B cell (primary cell): ENCODE results near the gene NKX2-3. TPM values are rescaled to one million over a fixed set of nuclear protein-coding genes. Genes with fewer than 3 reads are reported as not detected.
A peak's percentile ranks its signal among the peaks of the same experiment; 100 is the strongest.

Source experiments
- ATAC-seq: fragments of 200-7000 bp; cut with Tn5 transposase; one replicate; pipeline ENCODE4 v1.10.0; 2021; ENCODE audit warnings: low read depth, mild to moderate bottlenecking, moderate number of reproducible peaks, moderate library complexity
- CTCF ChIA-PET: fragments of 350-600 bp; sonication (Branson Sonifier 250); formaldehyde crosslinking; loops from one replicate; lab custom pipeline; 2021; ENCODE audit warnings: antibody characterized with exemption, inconsistent platforms; lab: Charles Lee
- POLR2A ChIA-PET: fragments of 350-600 bp; sonication (Branson Sonifier 250); formaldehyde crosslinking; loops from one replicate; lab custom pipeline; 2021; ENCODE audit warnings: antibody characterized with exemption; lab: Charles Lee
- DNase-seq: peaks from one replicate; pipeline ENCODE4 v3.0.0; 2013
- H2AFZ ChIP-seq: 2 replicates; pipeline ENCODE4 v1.6.1; 2012; ENCODE audit warnings: mild to moderate bottlenecking, low read depth, low read length; ENCODE audit not compliant: insufficient read depth, poor library complexity, severe bottlenecking
- H3K27ac ChIP-seq, 2 donors: 1 replicate in 1 of 2; 2 replicates in 1 of 2; pipeline ENCODE4 v1.5.1; 2012 to 2013; ENCODE audit warnings: low read length in 2 of 2, mild to moderate bottlenecking in 2 of 2, moderate library complexity in 1 of 2
- H3K27me3 ChIP-seq, 4 experiments: fragments of 200-600 bp in 1 of 4; sonication (generic) in 1 of 4; replicated peaks in 1 of 4; 1 replicate in 2 of 4; 2 replicates in 2 of 4; pipeline versions ENCODE4 v1.6.1 to v1.7.0; 2013 to 2016; ENCODE audit warnings: low read length in 3 of 4, mild to moderate bottlenecking in 2 of 4, mixed read lengths in 1 of 4, moderate library complexity in 1 of 4; ENCODE audit not compliant: insufficient read depth in 4 of 4, control insufficient read depth in 3 of 4; ENCODE audit errors: control extremely low read depth in 1 of 4
- H3K36me3 ChIP-seq, 2 experiments: replicated peaks in 1 of 2; 1 replicate in 1 of 2; 2 replicates in 1 of 2; pipeline versions ENCODE4 v1.6.1 to v1.7.1; 2013; ENCODE audit warnings: low read length in 1 of 2; ENCODE audit not compliant: insufficient read depth in 2 of 2, control insufficient read depth in 1 of 2; ENCODE audit errors: control extremely low read depth in 1 of 2, extremely low read depth in 1 of 2
- H3K4me1 ChIP-seq, 2 donors: fragments of 200-600 bp in 1 of 2; sonication (generic) in 1 of 2; 1 replicate in 1 of 2; 2 replicates in 1 of 2; pipeline versions ENCODE4 v1.5.1 to v1.6.1; 2013 to 2017; ENCODE audit warnings: low read length in 2 of 2; ENCODE audit not compliant: control insufficient read depth in 2 of 2, insufficient read depth in 2 of 2
- H3K4me2 ChIP-seq: replicated peaks from 2 replicates; pipeline ENCODE3; 2012; ENCODE audit warnings: mild to moderate bottlenecking, low read depth, low read length; ENCODE audit not compliant: poor library complexity, severe bottlenecking
- H3K4me3 ChIP-seq, 5 experiments: fragments of 200-600 bp in 1 of 5; sonication (generic) in 1 of 5; 1 replicate in 3 of 5; 2 replicates in 2 of 5; pipeline versions ENCODE4 v1.5.1 to v1.7.0; 2011 to 2016; ENCODE audit warnings: low read length in 4 of 5, mild to moderate bottlenecking in 4 of 5, low read depth in 2 of 5, control low read depth in 1 of 5, moderate library complexity in 1 of 5; ENCODE audit not compliant: insufficient read depth in 1 of 5; ENCODE audit errors: control extremely low read depth in 1 of 5, extremely low read depth in 1 of 5
- H3K79me2 ChIP-seq: fragments of 200-600 bp; sonication (generic); one replicate; pipeline ENCODE4 v1.6.0; 2016; ENCODE audit warnings: low read length; ENCODE audit not compliant: control insufficient read depth, insufficient read depth
- H3K9ac ChIP-seq: fragments of 200-600 bp; sonication (generic); 2 replicates; pipeline ENCODE4 v1.6.1; 2017; ENCODE audit warnings: mild to moderate bottlenecking, low read length, moderate library complexity
- H3K9me3 ChIP-seq, 3 donors: one replicate each; pipeline versions ENCODE4 v1.6.1 to v1.7.1; 2013; ENCODE audit warnings: low read length in 2 of 3; ENCODE audit not compliant: control insufficient read depth in 2 of 3, insufficient read depth in 1 of 3; ENCODE audit errors: control extremely low read depth in 1 of 3
- H4K20me1 ChIP-seq: 2 replicates; pipeline ENCODE4 v1.6.0; 2012; ENCODE audit warnings: mild to moderate bottlenecking, low read length; ENCODE audit not compliant: insufficient read depth, control insufficient read depth, poor library complexity, severe bottlenecking
- H3K27ac Mint-ChIP-seq: one replicate; pipeline ENCODE4 v1.8.0; 2021; ENCODE audit warnings: mixed read lengths
- H3K27me3 Mint-ChIP-seq: one replicate; pipeline ENCODE4 v1.8.0; 2021; ENCODE audit warnings: mixed read lengths
- H3K4me1 Mint-ChIP-seq: one replicate; pipeline ENCODE4 v1.8.0; 2021; ENCODE audit warnings: mixed read lengths
- H3K4me3 Mint-ChIP-seq: one replicate; pipeline ENCODE4 v1.8.0; 2021; ENCODE audit warnings: mixed read lengths
- H3K9me3 Mint-ChIP-seq: one replicate; pipeline ENCODE4 v1.8.0; 2022; ENCODE audit warnings: mixed read lengths; ENCODE audit not compliant: insufficient read depth
- CTCF ChIP-seq: fragments of 200-600 bp; IDR thresholded peaks from one replicate; pipeline ENCODE4 v1.8.0; 2022; ENCODE audit warnings: antibody characterized with exemption, mild to moderate bottlenecking
- EZH2 ChIP-seq: IDR thresholded peaks from 2 replicates; pipeline ENCODE4 v1.6.1; 2012; ENCODE audit warnings: borderline replicate concordance, low read depth, mild to moderate bottlenecking, moderate library complexity, low read length; ENCODE audit not compliant: insufficient read depth, poor library complexity, severe bottlenecking
- WGBS: methylation state at CpG from one replicate; pipeline ENCODE4 v1.1.5; 2013; ENCODE audit warnings: missing lambda C conversion rate; ENCODE audit not compliant: insufficient coverage; 5-methylcytosine and 5-hydroxymethylcytosine counted together
- intact Hi-C: fragments of 100-400 bp; cut with micrococcal nuclease; formaldehyde crosslinking; loops from one replicate; pipeline ENCODE4 v1.10.0; 2022
- polyA plus RNA-seq: library from polyadenylated mRNA; depleted of rRNA; stranded (reverse); fragments of >200 nt; gene quantifications from 2 replicates; pipeline ENCODE4 v1.2.3, GENCODE V29; 2012
- total RNA-seq, 2 donors: library from RNA; stranded (reverse); fragments of 120-200 nt in 1 of 2; gene quantifications; 1 replicate in 1 of 2; 2 replicates in 1 of 2; pipeline versions ENCODE4 v1.2.3 to v1.2.4, GENCODE V29; 2013 to 2022

NKX2-3 gene
- total and polyA plus RNA-seq, 2 donors (not counting 1 experiment from before 2014, with no cell fraction given) = not detected

GRCh38 chr10:99531696-99532593 is 797 bp upstream of the NKX2-3 start:
- peak; percentile 44 for DNase-seq
- WGBS = 35% methylated on average over 23 of the region's 25 CpGs
- Histone ChIP-seq H3K4me1 (peaks cover 68 to 86% of the 10 kb centered on the region in 2 donors), H2AFZ (no peak overlapping the region), H3K27me3 (peaks cover 0 to 97% (median 86%) of the 10 kb centered on the region in 4 experiments), H3K9me3 (peaks cover 0 to 80% (median 21%) of the 10 kb centered on the region in 3 donors), H3K4me3 (no peak overlapping the region), H3K9ac (no peak overlapping the region), H4K20me1 (no peaks in the 10 kb centered on the region), H3K79me2 (no peaks in the 10 kb centered on the region), H3K27ac (no peak overlapping the region), H3K36me3 (no peaks in the 10 kb centered on the region), H3K4me2 (peak overlapping the region; percentile 59)
- ChIA-PET POLR2A (interaction anchor here (0.9 kb wide), 1 partner anchor 89 kb away, joined by 3 read pairs; the partner anchor contains the start of gene SLC25A28), CTCF (interaction anchor here (1.4 to 1.9 kb wide), 3 partner anchors 14 to 96 kb away, joined by 3 to 4 read pairs (median 4); no protein-coding TSS in a partner anchor)
- Mint-ChIP-seq H3K27ac (peak overlapping the region; percentile 59), H3K9me3 (no peaks in the 10 kb centered on the region), H3K4me1 (peaks cover 63% of the 10 kb centered on the region), H3K4me3 (peak overlapping the region; percentile 66), H3K27me3 (peaks cover 81% of the 10 kb centered on the region)
- intact Hi-C loops = loop anchor here (5.0 kb wide), 1 partner anchor 300 kb away; no protein-coding TSS in a partner anchor
- TF ChIP-seq CTCF (no peak), EZH2 (peak; percentile 84)
- ATAC-seq = no peak
